ENCODE measurements around the gene PRXL2B.

PRXL2B gene

DNA sequence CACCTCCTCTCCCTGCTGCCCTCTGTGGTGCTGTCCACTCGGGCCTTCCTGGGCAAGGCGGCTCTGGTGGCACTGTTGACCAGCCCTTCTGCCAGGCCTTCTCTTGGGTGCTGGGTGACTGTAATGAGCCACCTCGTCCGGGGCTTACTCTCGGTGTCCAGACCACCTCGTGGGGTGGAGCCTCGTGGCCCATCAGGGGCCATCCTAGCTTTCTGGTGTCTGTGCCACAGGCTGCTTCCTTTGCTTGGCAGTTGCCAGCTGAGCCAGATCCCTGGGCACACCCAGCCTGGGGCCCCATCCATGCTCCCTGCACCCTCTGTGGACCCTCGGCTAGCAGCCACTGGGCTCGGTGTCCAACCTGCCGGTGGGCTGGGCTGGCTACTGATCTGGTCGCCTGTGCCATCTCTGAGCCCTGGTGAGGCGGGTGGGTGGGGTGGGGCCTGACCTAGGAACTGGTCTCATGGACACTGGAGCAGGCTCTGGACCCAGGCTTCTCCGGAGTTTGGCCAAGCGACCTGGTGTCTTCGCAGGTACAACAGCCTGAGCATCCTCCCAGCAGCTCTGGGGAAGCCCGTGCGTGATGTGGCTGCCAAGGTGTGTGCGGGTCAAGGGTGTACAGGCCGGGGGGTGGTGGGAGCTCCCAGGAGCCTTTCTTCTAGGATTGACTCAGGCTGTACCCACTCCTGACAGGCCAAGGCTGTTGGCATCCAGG, 1.4 kb downstream of the PRXL2B start:
- DNase-seq = no peak

DNA sequence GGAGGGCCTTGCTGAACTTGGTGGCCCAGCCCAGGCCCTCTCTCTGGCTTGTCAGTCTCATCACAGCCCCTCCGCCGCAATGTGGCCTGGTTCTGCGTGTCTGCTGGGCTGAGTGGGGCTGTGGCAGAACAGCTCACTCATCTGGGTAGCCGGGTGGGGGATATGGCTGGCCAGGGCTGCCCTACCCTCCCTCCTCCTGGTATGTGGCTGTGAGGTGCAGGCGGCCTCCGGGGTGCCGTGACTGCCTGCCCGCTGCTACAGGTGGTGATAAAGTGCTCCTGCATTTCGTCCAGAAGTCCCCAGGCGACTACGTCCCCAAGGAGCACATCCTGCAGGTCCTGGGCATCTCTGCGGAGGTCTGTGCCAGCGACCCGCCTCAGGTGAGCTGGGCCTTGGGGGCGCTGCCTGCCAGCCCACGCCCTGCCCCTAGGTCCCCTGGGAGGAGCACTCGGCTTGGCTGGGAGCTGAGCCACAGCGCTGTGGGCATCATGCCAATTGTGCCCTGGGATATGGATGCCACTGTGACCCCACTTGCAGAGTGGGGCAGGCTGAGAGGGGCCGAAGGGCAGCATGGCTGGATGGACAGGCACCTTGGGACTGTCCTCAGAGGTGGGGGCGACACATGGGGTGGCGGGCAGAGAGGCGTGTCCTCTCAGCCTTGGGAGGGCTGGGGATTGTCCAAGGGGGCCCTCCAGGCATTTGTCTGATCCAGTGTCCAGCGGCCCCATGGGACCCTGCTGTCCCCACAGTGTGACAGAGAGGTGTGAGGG, 2.3 kb downstream of the PRXL2B start:
- no peak for DNase-seq

DNA sequence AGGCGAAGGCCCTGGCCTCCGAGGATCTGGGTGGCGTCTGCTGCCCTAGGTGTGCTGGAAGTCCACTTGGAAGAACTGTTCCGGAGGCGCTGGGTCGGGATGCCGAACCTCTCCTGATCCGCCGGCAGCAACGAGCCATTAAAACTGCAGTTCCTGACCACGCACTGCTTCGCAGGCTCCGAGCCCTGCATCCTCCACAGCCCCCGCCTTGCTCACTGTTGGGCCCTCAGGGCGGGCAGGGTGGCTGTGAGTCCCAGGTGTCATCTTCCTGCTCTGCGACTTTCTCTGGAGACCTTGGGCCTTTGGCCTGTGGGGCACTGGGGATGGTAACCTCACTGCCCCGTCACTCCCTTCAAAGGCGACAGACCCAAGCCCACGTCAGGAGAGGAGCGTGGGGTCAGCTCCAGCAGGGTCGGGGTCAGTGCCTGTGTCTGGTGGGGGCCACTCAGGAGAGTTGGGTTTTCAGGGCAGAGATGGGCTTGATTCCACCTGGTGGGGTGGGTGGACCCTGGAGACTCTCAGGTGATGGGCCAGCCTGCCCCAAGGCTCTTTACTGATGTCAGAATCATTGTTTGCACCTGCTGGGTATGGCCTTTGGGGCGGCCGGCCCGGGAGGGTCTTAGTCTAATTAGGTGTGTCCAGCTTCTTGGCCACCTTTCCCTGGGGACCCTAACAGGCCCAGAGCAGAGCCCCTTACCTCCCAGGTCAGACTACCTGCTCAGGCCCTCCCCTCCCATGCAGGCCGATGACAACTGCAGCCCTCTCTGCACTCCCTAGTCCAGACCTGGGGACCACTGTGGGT, 3.1 kb downstream of the PRXL2B start:
- no peak for DNase-seq

DNA sequence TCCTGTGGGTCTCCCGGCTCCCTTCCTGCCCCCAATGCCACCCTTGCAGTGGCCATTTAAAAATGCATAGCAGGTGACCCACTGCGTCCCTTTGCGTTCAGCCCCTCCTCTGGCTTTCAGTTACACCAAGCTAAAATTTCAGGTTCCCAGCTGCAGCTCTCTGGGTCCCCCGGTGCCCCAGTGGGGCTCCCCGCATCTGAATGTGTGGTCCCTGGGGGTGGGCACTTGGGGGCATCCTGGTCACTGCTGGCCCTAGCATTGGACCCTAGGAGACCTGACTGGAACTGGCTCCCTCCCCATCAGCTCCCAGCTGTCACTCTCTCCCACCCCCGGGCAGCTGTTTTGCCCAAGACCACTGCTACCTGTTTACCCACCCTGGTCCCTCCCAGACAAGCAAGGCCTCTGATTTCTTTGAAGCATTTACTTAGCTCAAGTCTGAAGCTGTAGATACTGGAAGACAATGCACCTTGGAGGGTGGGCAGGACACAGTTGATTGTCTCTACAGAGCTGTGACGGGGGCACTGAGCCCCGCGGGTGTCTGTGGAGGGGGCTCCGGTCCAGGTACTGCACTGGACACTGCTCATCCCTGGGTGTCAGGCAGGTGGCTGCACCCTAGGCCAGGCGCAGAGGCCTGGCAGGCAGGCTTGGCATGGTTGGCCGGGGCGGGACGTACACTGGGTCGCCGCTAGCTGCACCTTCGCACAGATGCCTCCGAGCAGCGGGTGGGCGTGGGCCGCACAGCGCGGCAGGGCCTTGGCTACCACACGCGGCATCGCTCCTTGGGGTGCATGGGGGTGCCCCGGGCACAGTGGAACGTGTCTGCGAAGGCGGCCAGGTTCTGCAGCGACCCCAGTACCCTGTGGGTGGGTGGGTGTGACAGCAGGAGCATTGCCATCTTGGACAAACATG, 3.9 kb downstream of the PRXL2B start:
- DNase-seq = no peak

DNA sequence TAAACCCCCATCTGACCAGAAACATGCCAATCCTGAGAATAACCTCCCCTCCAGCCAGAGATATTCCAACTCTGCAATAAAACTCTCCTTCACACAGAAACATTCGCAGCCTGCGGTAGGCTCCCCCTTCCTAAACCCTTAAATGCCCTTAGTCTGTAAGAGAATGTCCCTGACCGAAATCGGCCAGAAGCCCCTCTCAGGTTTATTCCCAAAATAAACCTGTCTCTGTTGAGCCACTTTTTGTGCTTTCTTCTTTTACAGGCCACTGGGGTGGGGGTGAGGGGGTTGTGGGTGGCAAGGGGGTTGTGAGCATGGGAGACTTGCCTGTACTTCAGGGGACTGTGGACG, 4.6 kb downstream of the PRXL2B start:
- no peak for DNase-seq

DNA sequence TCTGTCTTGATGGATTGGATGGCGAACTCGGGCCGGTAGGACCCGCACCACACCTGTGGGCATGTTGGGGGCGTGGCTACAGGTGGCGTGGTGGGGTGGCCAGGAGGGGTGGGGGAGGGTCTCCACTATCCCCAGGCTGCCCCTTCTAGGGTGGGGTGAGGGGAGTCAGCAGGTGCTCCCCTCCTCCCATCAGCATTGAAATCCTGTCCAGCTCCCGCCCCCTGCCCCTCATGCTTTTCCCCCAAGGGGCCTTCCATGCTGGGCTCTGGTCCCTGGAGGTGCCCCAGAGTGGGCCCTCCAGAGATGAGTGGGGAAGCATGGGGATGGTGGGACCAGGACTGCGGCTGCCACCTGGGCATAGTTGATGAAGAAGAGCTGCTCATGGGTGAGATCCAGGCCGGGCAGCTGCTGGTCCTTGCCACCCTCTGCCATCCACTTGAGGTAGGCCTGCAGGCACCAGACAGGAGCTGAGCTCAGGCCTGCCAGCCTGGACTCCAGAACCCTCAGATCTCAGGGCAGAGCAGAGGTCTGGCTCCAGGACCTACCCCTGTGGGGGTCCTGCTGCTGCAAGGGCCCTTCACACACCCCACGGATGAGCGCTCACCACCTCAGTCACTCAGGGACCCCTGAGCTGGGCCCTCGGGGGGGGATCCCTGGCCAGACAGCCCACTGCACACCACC, 5.1 kb downstream of the PRXL2B start:
- no peak for DNase-seq

DNA sequence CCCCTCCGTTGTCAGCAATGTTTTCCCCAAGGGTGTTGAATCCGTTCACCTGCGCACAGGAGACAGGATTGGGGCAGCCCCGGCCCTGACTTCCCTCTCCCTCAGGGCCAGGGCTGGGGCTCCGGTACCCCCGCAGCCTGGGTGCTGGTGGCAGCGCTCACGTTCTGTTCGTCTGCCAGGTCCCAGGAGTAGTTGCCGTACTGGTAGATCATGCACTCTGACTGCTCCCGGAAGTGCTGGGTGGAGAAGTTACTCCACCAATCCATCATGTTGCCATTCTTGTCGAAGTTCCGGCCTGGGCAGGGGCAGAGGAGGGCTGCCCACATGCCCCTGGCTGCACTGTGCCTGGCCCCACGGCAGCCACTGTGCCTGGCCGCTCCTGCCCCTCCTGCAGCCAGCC, 6.1 kb downstream of the PRXL2B start:
- DNase-seq = no peak

DNA sequence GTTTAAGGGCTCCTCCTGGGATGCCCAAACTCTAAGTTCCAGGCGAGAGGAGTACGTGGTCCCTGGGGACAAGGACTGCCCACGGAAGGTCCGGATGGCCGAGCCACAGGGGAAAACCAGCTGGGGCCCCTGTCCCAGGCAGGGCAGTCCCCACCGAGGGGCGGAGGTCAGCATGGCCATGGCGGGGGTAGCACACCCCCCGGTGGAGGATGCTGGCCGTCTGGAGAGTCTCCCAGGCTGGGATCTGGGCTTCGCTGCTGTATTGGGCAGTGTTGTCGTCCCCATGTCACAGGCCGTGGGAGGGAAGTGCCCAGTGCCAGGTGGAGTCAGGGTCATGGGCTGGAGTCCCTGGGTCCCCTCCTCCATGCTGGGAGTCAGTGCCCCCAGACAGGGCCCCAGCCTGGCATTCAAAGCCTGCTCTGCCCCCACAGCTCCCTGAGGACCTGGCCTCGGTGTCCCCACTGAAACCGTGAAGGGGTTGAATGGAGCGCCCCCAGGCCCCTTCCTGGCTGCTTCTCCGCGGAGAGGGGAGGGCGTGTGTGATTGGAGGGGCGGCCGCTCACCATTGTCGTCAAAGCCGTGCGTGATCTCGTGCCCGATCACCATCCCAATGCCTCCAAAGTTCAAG, 6.8 kb downstream of the PRXL2B start:
- DNase-seq = no peak

DNA sequence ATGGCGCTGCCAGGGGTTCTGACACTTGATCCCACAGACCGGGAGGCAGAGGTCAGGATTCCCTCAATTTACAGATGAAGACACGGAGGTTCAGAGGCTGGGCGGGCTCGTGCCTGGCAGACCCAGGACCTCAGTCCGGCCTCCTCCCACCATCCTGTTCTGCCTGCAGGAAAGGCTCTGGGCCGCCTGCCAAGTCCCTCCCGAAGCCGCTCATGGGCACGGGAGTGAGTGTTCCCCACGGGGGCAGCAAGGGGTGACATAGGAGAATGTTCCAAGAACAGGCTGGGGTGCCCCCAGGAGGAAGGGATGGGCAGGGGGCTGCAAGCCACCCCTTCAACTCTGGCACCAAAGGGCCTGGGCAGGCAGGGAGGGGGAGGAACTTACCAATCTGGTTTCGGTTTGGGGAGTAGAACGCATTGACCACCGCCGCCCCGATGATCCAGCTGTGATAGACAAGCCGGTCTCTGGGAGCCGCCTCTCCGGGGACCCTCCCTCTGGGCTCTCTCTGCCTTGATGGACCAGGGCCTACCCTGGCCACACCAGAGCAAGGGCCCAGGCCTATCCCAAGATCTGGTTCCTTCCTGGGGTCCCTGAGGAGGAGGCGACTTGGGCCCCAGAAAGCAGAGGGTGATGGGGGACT, 7.5 kb downstream of the PRXL2B start:
- no peak for DNase-seq

DNA sequence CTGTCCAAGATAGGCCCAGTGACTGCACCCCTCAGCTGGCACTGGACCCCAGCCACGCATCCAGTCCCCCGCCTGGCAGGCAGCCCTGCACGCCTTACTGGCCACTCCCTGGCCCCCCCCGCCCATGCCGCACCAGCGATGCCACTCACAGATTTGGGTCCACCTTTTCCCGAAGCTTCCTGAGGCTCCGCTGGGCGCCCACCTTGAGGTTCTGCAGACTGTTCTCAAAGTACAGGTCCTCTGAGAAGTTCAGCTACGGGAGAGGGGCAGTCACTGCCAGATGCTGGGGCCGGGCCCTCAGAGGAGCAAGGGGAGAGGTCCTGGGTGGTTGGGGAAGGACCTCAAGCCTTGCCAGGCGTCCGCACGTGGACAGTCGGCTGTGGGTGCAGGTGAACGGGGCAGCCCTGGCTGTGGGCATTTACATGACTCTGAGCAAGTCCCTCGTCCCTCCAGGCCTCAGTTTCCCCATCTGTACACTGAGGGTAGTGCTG, 8.1 kb downstream of the PRXL2B start:
- DNase-seq = no peak

DNA sequence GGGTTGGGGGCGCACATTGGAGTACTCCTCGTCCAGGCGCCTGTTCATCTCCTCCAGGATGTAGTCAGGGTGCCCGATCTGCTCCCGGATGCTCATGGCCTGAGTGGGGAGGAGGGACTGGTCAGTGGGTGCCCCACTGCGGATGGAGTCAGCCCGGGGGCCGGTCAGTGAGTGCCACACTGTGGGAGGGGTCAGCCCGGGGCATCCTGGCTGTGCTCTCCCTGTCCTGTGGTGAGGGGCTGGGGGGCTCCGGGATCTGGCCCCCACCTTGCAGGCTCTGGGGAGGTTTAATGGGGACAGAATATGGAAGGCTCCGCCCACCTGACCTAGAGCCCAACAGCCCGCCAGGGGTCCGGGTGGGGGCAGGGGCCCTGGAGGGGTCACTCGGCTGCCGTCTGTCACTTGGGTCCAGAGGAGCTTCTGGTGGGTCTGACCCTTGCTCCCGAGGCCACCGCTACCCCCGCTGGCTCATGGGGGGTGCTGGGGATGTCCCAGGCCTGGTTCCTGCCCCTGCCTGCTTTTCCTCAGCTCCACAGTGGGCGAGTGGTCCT, 8.8 kb downstream of the PRXL2B start:
- no peak for DNase-seq

DNA sequence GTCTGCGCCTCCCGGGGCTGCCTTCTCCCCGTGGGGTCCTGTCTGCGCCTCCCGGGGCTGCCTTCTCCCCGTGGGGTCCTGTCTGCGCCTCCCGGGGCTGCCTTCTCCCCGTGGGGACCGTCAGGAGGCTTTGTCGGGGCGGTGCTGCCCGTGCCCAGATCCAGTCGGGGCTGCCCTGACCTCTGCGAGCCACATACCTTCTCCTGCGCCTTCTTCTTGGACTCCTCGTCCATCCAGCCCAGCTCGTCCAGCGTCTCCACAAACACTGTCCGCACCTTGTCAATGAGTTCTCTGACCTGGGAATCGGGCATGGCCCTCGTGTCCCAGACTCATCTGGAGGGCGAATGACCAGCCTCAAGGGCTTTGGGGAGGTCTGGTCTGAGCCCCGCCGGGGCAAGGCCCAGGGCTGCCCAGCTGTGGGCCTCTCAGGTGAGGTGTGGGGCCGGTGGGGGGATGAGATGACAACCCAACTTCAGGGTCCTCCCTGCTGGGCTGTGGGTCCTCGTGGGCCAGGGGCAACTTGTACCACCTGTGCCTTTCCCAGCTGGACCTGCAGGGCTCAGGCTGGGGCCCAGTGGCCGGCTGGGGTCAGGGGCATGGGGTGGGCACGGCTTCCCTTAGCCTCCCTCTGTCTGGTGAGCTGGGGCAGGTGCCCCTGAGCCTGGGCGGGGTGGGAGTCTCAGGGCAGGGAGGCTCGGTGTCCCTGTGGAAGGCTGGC, 9.4 kb downstream of the PRXL2B start:
- no peak for DNase-seq

DNA sequence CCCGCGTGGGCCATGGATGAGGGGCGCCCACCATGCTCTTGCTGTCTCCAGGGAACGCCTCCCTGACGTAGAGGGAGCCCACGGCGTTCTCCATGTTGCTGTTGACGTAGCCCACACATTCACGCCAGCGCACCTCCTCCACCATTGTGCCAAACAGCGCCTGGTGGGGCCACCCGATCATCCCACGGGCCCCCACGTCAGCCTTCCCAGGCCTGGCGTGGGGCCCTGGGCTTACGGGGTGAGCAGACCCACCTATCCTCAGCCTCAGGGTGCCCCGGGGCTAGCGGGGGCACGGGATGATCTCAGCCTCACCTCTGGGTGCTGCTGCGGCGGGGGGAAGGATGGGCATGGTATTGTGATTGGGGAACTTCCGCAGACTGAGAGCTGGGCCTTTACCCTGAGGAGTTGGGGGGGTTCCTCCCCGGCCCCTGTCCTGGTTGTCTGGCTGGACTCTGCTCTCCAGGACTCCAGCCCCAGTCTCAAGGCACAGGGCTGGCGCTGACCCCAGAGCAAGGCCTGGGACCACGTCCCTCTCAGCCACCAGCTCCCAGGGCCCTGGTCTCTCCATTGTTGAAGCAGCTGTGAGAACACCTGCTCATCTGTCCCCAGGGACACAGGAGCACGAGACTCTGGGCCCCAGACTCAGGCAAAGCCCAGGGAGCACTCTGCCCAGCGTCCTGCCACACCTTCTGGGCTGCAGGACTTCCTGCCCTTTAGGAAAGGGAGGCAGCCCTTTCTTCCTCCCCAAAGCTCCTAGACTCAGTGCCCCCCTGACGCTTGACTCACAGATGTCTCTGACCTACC, 10.2 kb downstream of the PRXL2B start:
- DNase-seq = no peak

DNA sequence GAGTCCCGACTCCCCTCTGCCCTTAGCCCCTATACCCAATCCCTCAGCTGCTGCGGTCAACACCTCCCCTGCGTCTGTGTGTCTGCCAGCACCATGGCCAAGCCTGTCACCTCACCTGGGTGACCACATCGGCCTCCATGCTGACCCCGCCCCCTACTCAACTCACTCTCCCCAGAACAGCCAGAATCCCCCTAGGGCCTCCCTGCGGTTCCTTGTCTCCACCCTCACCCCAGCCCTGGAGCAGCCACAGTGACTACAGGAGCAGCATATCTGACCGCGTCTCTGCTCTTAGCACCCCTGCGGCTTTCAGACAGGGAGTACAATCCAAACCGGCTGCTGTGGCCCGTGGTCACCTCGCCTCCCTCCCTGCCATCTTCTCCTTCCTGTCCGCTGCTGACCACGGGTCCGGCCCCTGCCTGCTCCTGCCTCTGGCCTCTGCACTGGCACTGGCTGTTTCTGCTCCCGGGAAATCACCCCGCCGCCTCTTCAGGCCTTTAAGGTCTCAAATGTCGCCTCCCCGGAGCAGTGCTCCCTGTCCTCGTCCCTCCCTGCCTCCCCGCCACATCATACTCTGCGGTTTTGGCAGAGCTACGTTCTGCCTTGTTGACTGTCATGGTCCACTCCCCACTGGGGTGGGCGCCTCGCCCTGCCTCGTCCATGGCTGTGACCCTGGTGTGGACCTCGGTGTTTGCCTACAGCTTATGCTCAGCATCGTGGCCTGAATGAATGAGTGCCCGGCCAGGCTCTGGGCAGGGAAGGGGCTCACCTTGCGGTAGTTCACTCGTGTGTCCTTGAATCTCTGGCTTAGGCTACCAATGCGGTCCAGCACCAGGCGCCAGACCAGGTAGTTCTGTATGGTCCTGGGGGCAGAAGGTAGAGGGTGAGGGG, 11.1 kb downstream of the PRXL2B start:
- no peak for DNase-seq

DNA sequence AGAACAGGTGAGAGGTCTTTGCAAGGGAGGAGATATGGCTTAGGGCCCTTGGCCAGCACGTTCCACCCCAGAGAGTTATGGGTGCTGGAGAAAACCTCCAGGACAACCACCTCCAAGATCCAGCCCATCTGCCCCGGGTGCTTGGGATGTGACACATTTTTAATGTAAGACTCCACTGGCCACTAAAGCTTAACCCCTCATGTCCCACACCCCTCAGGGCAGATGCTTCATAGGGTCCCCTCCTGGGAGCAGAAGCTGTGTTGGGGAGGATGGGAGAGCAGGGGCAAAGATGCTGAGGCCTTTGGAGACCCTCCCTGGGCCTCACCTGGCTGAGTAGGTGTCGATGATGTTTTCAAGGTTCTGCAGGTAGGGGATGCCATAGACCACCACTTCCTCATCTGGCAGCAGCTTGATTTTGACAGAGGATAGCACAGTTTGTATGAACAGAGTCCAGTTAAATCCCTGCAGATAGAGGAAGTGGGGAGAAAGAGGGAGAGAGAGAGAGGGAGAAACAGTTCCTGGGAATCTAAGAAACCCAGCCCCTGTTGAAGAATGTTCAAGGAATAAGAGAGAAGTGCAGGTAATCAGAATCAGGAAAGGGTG, 11.9 kb downstream of the PRXL2B start:
- no peak for DNase-seq

DNA sequence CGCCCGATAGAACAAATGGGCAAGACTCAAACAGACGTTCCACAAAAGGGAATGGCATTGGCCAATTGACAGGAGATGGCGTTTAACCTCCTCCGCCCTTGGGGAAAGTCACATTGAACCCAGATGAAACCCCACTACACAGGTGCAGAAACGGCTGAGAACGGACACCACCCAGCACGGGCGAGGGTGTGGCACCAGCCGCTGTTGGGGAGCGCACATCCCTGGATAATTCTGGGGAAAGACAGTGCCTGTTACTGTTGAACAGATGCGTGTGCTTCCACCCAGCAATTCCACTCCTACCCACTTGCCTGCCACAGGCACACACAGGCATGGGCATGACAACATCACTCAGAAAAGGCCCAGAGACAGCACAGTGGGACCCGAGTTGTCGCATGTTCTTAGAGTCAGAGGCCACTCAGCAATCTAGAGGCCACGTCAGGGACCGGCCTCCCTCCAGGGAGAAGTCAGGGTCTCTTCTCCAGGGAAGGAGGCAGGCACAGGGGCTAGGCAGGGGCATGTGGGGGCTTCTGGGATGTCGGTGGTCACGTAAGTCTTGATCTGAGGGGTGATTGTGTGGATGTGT, 15.2 kb downstream of the PRXL2B start:
- DNase-seq = no peak

DNA sequence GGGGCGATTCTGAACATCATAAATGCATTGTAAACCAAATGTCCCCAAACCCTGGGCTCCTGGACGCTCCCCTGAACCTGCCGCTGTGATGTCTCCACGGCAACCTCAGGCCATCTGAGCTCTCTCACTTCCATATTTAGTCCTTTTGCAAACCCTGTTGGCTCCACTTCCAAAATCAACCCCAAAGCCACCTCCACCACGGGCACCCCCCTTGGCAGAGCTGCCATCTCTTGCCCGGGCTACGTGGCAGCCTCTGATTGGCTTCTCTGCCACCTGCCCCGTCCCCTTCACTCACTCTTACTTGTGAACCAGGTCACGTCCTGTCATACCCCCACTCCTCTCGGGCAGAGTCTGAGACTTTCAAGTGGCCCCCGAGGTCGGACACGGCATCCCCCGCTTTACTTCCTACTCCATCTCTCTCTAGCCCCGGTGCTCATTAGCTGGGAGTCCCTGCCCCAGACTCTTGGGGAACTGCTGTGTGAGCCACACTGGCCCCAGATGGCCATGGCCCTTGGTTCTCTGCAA, 15.8 kb downstream of the PRXL2B start:
- DNase-seq = no peak
